AG10803 (cell line): ENCODE data around the gene LRRN4.
A peak's percentile ranks its signal among the peaks of the same experiment; 100 is the strongest.

Source experiments
- DNase-seq: peaks from one replicate; pipeline ENCODE4 v3.0.0; 2010; ENCODE audit warnings: low read depth
- H3K4me3 ChIP-seq: 2 replicates; pipeline ENCODE4 v1.5.1; 2011; ENCODE audit warnings: mild to moderate bottlenecking, low read length, control low read depth
- CTCF ChIP-seq: conservative IDR thresholded peaks from 2 replicates; pipeline ENCODE4 v1.5.1; 2011; ENCODE audit warnings: mild to moderate bottlenecking, low read length, control low read depth, inconsistent platforms

Gene LRRN4

GRCh38 chr20:6053776-6054688 is at the start of gene LRRN4:
LRRN4 (minus strand) TSS chr20:6054060; CDS start chr20:6052799, 1,261 bp downstream.
- DNase-seq: peak; percentile 27
- TF ChIP-seq CTCF: no peak
- no peak within 1 kb of the TSS for H3K4me3 ChIP-seq

GRCh38 chr20:6103301-6103700 is 49.4 kb upstream of the LRRN4 start:
- no peak for DNase-seq
- no peak for TF ChIP-seq CTCF
- no peak overlapping the region for H3K4me3 ChIP-seq

GRCh38 chr20:6101346-6101745 is 47.5 kb upstream of the LRRN4 start:
- no peak for DNase-seq
- no peak overlapping the region for H3K4me3 ChIP-seq
- no peak for TF ChIP-seq CTCF

- no peak overlapping the region for H3K4me3 ChIP-seq
- TF ChIP-seq CTCF: no peak
- DNase-seq: no peak
Observed at GRCh38 chr20:6100246-6100645, 46.4 kb upstream of the LRRN4 start.

GRCh38 chr20:6099819-6100218 is 46.0 kb upstream of the LRRN4 start:
- no peak for TF ChIP-seq CTCF
- DNase-seq: no peak
- no peak overlapping the region for H3K4me3 ChIP-seq

GRCh38 chr20:6095409-6095808 is 41.5 kb upstream of the LRRN4 start:
- H3K4me3 ChIP-seq: no peak overlapping the region
- no peak for TF ChIP-seq CTCF
- no peak for DNase-seq

GRCh38 chr20:6094565-6094964 is 40.7 kb upstream of the LRRN4 start:
- H3K4me3 ChIP-seq: no peak overlapping the region
- no peak for DNase-seq
- no peak for TF ChIP-seq CTCF
